ENCODE results near the gene MAP3K14.
A peak's percentile ranks its signal among the peaks of the same experiment; 100 is the strongest.

The MAP3K14 gene

GRCh38 chr17:45291171-45291805, 25.5 kb downstream of the MAP3K14 start:
- no peaks in the 10 kb centered on the region for H3K79me2 ChIP-seq (ENCODE audit: control insufficient read depth, insufficient read depth, low read length, poor library complexity)
- peak in 1 of 2 donors; percentile 9 for DNase-seq
- no peak overlapping the region for H2AFZ ChIP-seq (ENCODE audit: insufficient read depth, low read length, poor library complexity)
- no peaks in the 10 kb centered on the region for H3K27me3 ChIP-seq (ENCODE audit: insufficient read depth, low read length)
- H3K4me1 ChIP-seq (ENCODE audit: control insufficient read depth in 1 of 2, insufficient read depth in 2 of 2, low read length in 2 of 2) = peaks cover 17 to 20% of the 10 kb centered on the region in 2 experiments
- no peak overlapping the region for H3K4me2 ChIP-seq (ENCODE audit: low read length)
- H2BK12ac ChIP-seq (ENCODE audit: low read length) = no peak overlapping the region
- H3K79me1 ChIP-seq (ENCODE audit: low read length) = peaks cover 2% of the 10 kb centered on the region
- H4K91ac ChIP-seq (ENCODE audit: low read depth, low read length) = no peak overlapping the region
- peaks cover 10% of the 10 kb centered on the region in 2 experiments for H3K36me3 ChIP-seq (ENCODE audit: control insufficient read depth in 1 of 2, insufficient read depth in 2 of 2, low read length in 2 of 2)
- no CpG with 5 or more reads among the region's 5 CpGs for WGBS (ENCODE audit: extremely low coverage, insufficient coverage, insufficient read length)
- no peak overlapping the region for H2BK5ac ChIP-seq (ENCODE audit: low read depth, low read length, poor library complexity)
- no peak overlapping the region for H3K4me3 ChIP-seq (ENCODE audit: low read depth, low read length)
- H3K9me3 ChIP-seq (ENCODE audit: insufficient read depth, low read depth, low read length) = no peaks in the 10 kb centered on the region
- no peak overlapping the region for H3K4ac ChIP-seq (ENCODE audit: low read depth, low read length)
- no peak overlapping the region for H3K9ac ChIP-seq (ENCODE audit: low read length)
- no peak overlapping the region for H4K8ac ChIP-seq (ENCODE audit: low read depth, low read length)
- H3K18ac ChIP-seq (ENCODE audit: low read length) = no peak overlapping the region
- H3K14ac ChIP-seq (ENCODE audit: low read length) = no peak overlapping the region
- no peak overlapping the region for H2BK120ac ChIP-seq (ENCODE audit: insufficient read depth, low read length, poor library complexity)
- H2AK5ac ChIP-seq (ENCODE audit: low read length) = no peak overlapping the region
- H3K23ac ChIP-seq (ENCODE audit: low read length) = no peak overlapping the region
- no peak overlapping the region for H4K12ac ChIP-seq (ENCODE audit: low read depth, low read length)
- H3K27ac ChIP-seq (ENCODE audit: low read depth, low read length) = no peak overlapping the region

GRCh38 chr17:45290269-45290765, 26.5 kb downstream of the MAP3K14 start:
- Histone ChIP-seq H3K4me1 (ENCODE audit: control insufficient read depth in 1 of 2, insufficient read depth in 2 of 2, low read length in 2 of 2) (peaks cover 17 to 20% of the 10 kb centered on the region in 2 experiments), H3K4me3 (ENCODE audit: low read depth, low read length) (no peak overlapping the region), H3K9me3 (ENCODE audit: insufficient read depth, low read depth, low read length) (no peaks in the 10 kb centered on the region), H2BK120ac (ENCODE audit: insufficient read depth, low read length, poor library complexity) (no peak overlapping the region), H3K27me3 (ENCODE audit: insufficient read depth, low read length) (no peaks in the 10 kb centered on the region), H3K4me2 (ENCODE audit: low read length) (no peak overlapping the region), H3K79me1 (ENCODE audit: low read length) (peaks cover 2% of the 10 kb centered on the region), H2BK5ac (ENCODE audit: low read depth, low read length, poor library complexity) (no peak overlapping the region), H3K4ac (ENCODE audit: low read depth, low read length) (no peak overlapping the region), H2BK12ac (ENCODE audit: low read length) (no peak overlapping the region), H4K91ac (ENCODE audit: low read depth, low read length) (no peak overlapping the region), H4K8ac (ENCODE audit: low read depth, low read length) (no peak overlapping the region), H4K12ac (ENCODE audit: low read depth, low read length) (no peak overlapping the region), H3K9ac (ENCODE audit: low read length) (no peak overlapping the region), H3K27ac (ENCODE audit: low read depth, low read length) (no peak overlapping the region), H3K23ac (ENCODE audit: low read length) (no peak overlapping the region), H2AK5ac (ENCODE audit: low read length) (no peak overlapping the region), H3K79me2 (ENCODE audit: control insufficient read depth, insufficient read depth, low read length, poor library complexity) (no peaks in the 10 kb centered on the region), H3K36me3 (ENCODE audit: control insufficient read depth in 1 of 2, insufficient read depth in 2 of 2, low read length in 2 of 2) (peaks cover 10 to 14% of the 10 kb centered on the region in 2 experiments), H2AFZ (ENCODE audit: insufficient read depth, low read length, poor library complexity) (no peak overlapping the region), H3K14ac (ENCODE audit: low read length) (no peak overlapping the region), H3K18ac (ENCODE audit: low read length) (no peak overlapping the region)
- no peak for DNase-seq
- WGBS (ENCODE audit: extremely low coverage, insufficient coverage, insufficient read length) = no CpG with 5 or more reads among the region's 11 CpGs

- peak in 1 of 2 donors; percentile 33 for DNase-seq
- WGBS (ENCODE audit: extremely low coverage, insufficient coverage, insufficient read length) = no CpG with 5 or more reads among the region's 15 CpGs
- Histone ChIP-seq H3K79me2 (ENCODE audit: control insufficient read depth, insufficient read depth, low read length, poor library complexity) (no peaks in the 10 kb centered on the region), H2BK5ac (ENCODE audit: low read depth, low read length, poor library complexity) (no peak overlapping the region), H3K14ac (ENCODE audit: low read length) (no peak overlapping the region), H3K79me1 (ENCODE audit: low read length) (peaks cover 2% of the 10 kb centered on the region), H4K8ac (ENCODE audit: low read depth, low read length) (no peak overlapping the region), H2BK120ac (ENCODE audit: insufficient read depth, low read length, poor library complexity) (no peak overlapping the region), H3K4me1 (ENCODE audit: control insufficient read depth in 1 of 2, insufficient read depth in 2 of 2, low read length in 2 of 2) (peaks cover 17 to 20% of the 10 kb centered on the region in 2 experiments), H2AK5ac (ENCODE audit: low read length) (no peak overlapping the region), H3K18ac (ENCODE audit: low read length) (no peak overlapping the region), H4K12ac (ENCODE audit: low read depth, low read length) (no peak overlapping the region), H3K23ac (ENCODE audit: low read length) (no peak overlapping the region), H4K91ac (ENCODE audit: low read depth, low read length) (no peak overlapping the region), H3K4me3 (ENCODE audit: low read depth, low read length) (no peak overlapping the region), H3K4me2 (ENCODE audit: low read length) (no peak overlapping the region), H2BK12ac (ENCODE audit: low read length) (no peak overlapping the region), H3K4ac (ENCODE audit: low read depth, low read length) (no peak overlapping the region), H3K36me3 (ENCODE audit: control insufficient read depth in 1 of 2, insufficient read depth in 2 of 2, low read length in 2 of 2) (peaks cover 11 to 19% of the 10 kb centered on the region in 2 experiments), H3K9ac (ENCODE audit: low read length) (no peak overlapping the region), H3K9me3 (ENCODE audit: insufficient read depth, low read depth, low read length) (no peaks in the 10 kb centered on the region), H3K27me3 (ENCODE audit: insufficient read depth, low read length) (no peaks in the 10 kb centered on the region), H2AFZ (ENCODE audit: insufficient read depth, low read length, poor library complexity) (no peak overlapping the region), H3K27ac (ENCODE audit: low read depth, low read length) (no peak overlapping the region)
These were observed 27.2 kb downstream of the MAP3K14 start for GRCh38 chr17:45289301-45290268.

GRCh38 chr17:45288825-45289224, 28.0 kb downstream of the MAP3K14 start:
- H2BK12ac ChIP-seq (ENCODE audit: low read length) = no peak overlapping the region
- no CpG with 5 or more reads among the region's 10 CpGs for WGBS (ENCODE audit: extremely low coverage, insufficient coverage, insufficient read length)
- H2BK120ac ChIP-seq (ENCODE audit: insufficient read depth, low read length, poor library complexity) = no peak overlapping the region

More at GRCh38 chr17:45288825-45289224, 28.0 kb downstream of the MAP3K14 start:
- H2AK5ac ChIP-seq (ENCODE audit: low read length) = no peak overlapping the region
- H3K14ac ChIP-seq (ENCODE audit: low read length) = no peak overlapping the region
- H3K23ac ChIP-seq (ENCODE audit: low read length) = no peak overlapping the region
- DNase-seq = no peak
- H3K4me1 ChIP-seq (ENCODE audit: control insufficient read depth in 1 of 2, insufficient read depth in 2 of 2, low read length in 2 of 2) = peaks cover 12 to 16% of the 10 kb centered on the region in 2 experiments
- no peak overlapping the region for H2BK5ac ChIP-seq (ENCODE audit: low read depth, low read length, poor library complexity)
- no peak overlapping the region for H2AFZ ChIP-seq (ENCODE audit: insufficient read depth, low read length, poor library complexity)
- H3K18ac ChIP-seq (ENCODE audit: low read length) = no peak overlapping the region
- no peak overlapping the region for H4K12ac ChIP-seq (ENCODE audit: low read depth, low read length)
- H3K4me3 ChIP-seq (ENCODE audit: low read depth, low read length) = no peak overlapping the region
- no peak overlapping the region for H3K4ac ChIP-seq (ENCODE audit: low read depth, low read length)
- no peak overlapping the region for H4K8ac ChIP-seq (ENCODE audit: low read depth, low read length)
- H3K79me1 ChIP-seq (ENCODE audit: low read length) = peaks cover 2% of the 10 kb centered on the region
- H3K9ac ChIP-seq (ENCODE audit: low read length) = no peak overlapping the region
- H3K4me2 ChIP-seq (ENCODE audit: low read length) = no peak overlapping the region
- no peaks in the 10 kb centered on the region for H3K79me2 ChIP-seq (ENCODE audit: control insufficient read depth, insufficient read depth, low read length, poor library complexity)
- no peak overlapping the region for H4K91ac ChIP-seq (ENCODE audit: low read depth, low read length)
- H3K9me3 ChIP-seq (ENCODE audit: insufficient read depth, low read depth, low read length) = no peaks in the 10 kb centered on the region
- H3K27ac ChIP-seq (ENCODE audit: low read depth, low read length) = no peak overlapping the region
- peaks cover 18 to 25% of the 10 kb centered on the region in 2 experiments for H3K36me3 ChIP-seq (ENCODE audit: control insufficient read depth in 1 of 2, insufficient read depth in 2 of 2, low read length in 2 of 2)
- no peaks in the 10 kb centered on the region for H3K27me3 ChIP-seq (ENCODE audit: insufficient read depth, low read length)
